ENCODE measurements around the gene KCNAB3.
A peak's percentile ranks its signal among the peaks of the same experiment; 100 is the strongest.

Gene KCNAB3

DNA sequence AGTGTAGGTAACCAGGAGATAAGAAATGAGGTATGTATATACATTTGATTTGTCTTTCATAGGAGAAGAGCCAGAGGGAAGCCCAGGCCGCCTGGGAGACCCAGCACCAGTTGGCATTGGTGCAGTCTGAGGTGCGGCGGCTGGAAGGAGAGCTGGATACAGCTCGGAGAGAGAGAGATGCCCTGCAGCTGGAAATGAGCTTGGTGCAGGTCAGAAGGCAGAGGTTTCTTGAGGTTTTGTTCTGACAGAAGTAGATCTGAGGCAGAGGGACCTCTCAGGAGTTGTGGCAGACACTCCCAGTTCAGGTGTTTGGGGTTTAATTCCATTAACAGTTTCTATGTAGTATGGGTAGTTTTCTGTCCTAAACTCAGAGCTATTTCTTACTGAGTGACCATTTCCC, 10.4 kb upstream of the KCNAB3 start:
- no peak for DNase-seq

DNA sequence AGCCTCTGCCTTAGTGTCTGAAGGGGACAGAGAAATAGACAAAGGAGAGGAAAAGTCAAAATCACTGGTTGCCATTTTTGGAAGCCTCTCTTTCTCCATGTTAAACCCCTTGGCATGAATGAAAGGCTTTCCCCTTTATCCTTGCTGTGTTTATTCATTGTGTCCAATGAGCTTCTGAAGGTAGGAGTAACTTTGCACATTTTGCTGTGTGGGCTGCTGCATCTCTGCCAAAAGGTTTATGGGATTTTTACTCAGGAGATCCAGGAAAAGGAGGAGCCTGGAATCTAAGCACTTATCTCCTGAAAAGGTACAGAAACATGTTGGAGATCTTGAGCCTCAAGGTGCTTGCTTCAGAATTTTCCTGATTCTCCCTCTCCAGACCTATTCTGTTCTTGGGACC, 6.2 kb upstream of the KCNAB3 start:
- no peak for DNase-seq

DNA sequence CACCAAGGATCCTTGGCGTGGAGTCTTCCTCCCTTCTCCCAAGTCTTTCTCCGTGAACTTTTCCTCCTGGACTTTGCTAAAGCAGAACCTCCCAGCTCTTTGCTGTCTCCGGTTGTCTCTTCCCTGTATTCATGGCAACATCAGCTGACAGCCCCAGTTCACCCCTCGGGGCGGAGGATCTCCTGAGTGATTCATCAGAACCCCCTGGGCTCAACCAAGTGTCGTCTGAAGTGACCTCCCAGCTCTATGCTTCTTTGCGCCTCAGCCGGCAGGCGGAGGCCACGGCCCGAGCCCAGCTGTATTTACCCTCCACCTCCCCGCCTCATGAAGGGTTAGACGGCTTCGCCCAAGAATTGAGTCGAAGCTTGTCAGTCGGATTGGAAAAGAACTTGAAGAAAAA, 3.3 kb upstream of the KCNAB3 start:
- peak; percentile 56 for DNase-seq

DNA sequence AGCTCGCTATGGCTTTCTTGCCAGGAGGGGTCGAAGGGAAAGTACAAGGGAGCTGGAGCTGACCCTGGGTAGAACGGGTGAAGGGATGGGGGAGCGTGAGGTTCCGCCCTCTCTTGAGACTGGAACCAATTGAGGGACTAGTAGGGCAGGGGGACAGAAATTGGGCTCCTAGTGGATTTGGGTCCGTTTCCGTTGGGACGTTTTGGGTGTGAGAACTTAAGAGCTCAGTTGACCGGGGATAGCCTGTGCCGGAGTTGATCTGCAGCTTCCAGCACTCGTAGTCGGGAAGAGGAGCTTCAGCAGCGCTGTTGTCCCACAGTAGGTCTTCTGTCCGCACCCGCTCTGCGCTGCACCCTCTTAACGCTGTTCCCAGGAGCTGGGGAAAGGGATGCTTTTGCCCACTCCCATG, 2.8 kb upstream of the KCNAB3 start:
- DNase-seq: peak; percentile 54

DNA sequence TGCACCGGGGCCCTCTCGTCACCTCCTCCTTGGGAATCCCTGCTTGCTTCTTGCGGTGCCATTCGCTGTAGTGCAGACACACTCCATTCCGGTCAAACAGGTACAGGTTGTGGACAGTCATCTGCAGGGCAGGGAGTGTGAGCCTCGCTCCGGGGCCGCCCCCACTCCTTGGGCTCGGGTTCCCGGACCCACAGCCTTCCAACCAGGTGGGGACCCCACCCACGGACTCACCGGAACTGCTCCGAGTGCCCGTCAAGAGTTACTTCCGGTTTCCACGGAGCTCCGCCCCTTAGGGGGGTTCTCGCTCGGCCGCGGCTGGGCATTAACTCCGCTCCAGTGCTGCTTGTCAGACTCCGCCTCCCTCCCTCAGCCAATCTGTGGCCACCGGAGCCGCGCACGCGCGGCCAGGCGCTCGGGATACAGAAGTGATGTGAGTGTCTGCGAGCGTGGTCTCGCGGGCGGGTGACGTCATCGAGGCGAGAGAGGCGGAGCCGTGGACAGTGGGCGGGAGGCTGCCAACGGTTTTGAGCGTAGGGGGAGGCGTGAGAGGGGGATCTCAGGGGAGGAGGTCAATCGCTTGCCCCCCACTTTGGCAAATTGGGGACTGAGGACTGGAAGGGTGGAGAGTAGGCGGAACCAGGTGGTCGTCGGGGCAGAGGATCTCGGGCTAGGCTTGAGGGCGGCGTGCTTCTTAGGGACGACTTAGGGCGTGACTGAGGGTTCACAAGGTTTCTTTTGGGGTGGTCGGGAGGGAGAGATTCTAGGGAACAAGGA, 2.2 kb upstream of the KCNAB3 start, which contains the start of the genes CNTROB and TRAPPC1:
TSS of gene CNTROB (plus strand) at position 498 of the 774 bp plus-strand sequence. CDS start 874 bp downstream, outside the sequence.
TSS of gene TRAPPC1 (minus strand) at position 238 of the 774 bp plus-strand sequence. CDS start at position 121, 117 bp downstream.
- DNase-seq: peak; percentile 100

DNA sequence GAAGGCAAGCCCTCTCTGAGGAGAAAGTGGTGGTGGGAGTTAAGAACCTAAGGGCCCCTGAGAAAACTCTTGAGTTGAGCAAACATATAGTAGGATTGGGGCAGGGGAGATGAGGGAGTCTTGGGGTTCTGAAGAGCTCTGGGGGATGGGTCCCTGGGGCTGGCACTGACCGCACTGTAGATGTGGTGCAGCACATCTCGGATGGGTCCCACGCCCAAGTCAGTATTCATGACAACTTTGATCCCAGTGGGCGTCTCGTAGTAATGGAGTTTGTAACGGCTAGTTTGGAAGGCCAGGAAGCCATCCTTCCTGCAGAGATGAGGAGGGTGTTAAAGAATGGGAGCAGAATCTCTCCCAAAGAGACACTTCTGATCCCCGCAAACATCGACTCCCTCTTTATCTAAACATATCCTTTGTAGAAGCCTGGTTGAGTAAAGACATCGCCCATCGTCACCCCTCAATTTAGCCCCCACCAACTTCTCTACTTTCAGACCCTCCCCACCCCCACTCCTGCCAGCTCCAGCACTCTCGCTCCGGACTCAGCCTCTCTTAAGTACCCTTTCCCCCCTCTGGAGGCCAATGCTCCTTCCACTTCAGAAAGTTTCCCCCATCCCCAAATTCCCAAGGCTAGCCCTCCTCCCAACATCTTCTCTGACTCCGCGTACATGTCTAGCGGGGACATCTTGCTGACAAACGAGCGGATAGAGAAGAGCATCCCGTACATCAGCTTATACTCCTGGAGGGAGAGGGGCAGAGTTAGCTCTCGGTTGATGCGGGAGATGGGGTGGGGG, 1.4 kb upstream of the KCNAB3 start:
- no peak for DNase-seq

DNA sequence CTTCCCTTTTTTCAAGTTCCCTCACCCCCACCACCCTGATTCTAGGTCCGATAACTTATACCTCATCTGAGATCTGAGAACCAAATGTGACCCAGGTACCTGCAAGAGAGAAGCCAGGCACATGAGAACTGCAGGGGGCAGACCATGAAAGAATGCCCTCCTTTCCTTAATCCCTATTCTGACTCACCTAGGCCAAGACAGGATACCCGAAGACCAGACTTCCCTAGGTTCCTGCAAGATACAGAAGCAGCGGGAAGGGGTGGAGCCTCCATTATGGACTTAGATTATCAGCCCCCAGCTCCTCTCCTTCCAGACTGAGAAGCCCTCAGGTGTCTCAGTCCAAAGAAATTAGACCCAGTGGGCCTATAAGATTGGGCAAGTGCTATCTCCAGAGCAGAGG, 2.1 kb downstream of the KCNAB3 start:
- no peak for DNase-seq

DNA sequence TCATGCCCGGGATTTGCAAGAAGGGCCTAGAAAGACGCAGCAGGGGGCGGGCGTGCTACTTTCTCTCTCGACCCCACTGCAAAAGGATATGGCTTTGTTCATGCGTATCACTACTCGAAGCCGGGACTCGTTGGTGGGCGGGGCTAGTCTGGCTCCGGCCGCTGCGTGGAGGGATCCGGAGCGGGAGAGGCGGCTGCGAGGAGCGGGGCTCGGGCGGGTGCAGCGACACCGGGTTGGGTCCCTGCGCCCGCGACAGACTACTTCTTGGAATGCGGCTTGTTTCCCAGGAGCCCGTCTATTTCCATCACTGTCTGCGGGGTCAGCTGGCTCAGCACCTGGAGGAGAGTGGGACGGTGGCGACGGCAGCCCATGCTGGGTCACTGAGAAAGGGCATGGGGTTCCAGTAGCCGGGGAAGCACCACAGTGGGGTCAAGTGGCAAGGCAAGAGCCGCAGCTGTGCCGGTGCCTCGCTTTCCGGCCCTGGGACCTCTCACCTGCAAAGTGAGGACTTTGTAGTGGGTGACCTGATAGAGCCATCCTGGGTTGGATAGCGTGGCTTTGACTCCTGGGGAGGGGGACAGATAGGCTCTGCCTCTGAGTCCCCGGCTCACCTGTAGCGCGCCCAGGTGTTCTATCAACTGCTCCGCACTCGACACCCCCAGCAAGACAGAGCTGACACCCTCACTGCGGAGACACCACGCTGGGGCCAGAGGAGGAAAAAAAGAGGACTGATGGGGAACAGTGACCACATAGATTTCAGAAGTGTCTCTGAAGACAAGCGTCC, 6.6 kb downstream of the KCNAB3 start:
- DNase-seq: peak; percentile 86

DNA sequence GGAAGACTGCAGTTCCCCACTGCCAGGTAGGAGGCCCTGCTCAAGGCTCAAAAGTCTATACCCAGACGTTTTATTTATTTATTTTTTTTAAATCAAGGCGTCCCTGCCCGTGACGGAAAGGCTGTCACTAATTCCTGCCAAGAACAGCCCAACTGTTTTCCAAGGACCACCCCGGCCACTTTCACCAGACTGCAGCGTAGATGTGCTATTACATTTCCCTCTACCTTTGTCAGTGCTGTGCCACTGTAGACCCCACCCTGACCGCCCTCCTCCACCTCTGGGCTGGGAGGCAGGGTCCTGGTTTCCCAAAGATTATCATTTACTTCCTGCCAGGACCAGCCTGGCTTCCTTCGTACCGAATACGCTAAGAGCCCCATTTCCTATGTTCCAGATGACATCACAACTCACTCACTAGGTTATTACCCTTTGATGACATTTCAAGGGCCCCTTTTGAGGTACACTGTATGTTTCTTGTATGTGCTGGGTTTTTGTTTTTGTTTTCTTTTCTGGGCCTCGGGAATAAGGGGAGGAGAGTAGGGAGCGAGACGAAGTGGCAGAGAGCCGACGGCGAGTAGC, 7.3 kb downstream of the KCNAB3 start:
- no peak for DNase-seq

DNA sequence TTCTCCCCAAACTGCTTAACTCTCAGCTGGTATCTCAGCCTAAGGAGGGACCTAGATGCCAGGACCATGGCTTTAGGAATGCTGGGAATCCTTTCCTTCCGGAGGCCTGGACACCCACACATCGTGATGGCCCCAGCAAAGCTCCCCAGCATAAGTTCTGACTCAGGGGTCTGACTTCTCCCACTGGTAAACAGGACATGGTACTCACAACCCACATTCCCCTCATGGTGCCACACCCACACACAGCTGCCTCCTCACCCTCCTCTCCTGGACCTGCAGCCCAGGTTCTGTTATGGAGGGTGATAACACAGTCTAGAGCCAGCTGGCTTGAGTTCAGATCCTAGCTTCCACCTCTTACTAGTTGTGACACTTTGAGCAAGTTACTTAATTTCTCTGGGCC, 12.8 kb downstream of the KCNAB3 start:
- DNase-seq: no peak

DNA sequence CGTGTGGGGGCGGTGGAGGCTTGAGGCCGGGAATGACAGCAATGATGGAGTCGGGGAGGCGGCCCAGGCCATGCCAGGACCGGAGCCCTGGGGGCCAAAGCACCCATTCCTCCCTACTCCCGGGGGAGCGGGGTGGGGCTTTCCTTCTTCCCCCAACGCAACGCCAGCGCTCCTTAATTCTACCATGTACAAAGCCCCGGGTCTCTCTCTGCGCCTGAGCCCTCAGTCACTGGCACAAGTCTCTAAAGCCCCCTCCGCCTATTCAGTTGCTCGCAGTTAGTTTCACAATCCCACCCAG, 13.3 kb downstream of the KCNAB3 start:
- no peak for DNase-seq

DNA sequence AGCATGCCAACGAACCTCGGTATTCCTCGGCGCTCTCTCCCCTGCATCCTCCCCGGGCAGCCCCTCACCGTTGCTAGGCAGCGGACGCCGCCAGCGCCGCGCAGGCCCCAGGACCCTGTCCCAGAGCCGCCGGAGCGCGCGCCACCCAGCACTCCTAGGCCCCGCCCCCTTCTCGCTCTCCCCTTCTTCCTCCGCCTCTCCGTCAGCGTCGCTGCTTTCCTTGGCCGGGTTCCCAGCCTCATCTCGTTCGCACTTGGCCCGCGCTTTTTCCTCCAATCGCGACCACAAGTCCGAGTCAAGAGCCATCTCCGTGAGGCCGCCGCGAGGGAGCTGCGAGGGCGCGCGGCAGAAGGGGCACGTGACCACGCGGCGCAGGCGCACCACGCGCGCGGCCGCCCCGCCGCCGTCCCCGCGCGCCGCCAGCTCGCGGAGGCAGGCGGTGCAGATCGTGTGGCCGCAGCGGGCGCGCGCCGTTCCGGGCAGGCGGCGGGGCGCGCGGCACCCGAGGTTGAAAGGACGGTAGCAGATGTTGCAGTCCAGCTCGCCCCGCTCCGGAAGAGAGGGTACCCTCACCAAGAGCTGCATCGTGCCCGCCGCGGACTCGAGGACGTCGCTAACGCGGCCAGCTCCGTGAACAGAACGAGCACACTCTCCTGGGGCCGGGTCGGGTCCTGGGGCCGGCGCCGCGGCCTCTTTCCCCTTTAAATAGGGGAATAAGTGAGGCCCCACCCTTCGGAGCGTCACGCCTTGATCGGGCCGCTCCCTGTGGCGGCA, 13.9 kb downstream of the KCNAB3 start, which contains the start of gene RNF227:
TSS of gene RNF227 (minus strand) at position 679 of the 774 bp plus-strand sequence. CDS start at position 585, 94 bp downstream.
- peak; percentile 92 for DNase-seq

DNA sequence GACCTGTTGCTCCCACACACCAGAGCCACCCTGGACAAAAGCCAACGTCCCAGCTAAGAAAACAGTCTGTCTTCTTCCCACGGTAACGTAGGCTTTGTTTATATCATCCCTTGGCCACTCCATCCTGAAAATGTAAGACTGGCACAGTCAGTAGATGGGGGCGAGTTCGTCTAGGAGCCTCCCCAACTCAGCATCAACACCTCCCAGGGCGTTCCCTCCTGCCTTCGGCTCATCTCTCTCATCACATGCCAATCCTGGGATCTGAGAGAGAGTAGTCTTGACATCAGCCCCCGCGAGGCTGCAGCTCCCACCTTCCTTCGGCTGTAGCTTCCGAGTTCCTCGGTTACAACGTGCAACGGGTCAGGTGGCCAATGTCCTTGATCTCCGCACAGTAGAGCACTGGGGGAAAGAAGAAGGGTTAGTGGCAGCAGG, 14.5 kb downstream of the KCNAB3 start:
- DNase-seq: no peak

DNA sequence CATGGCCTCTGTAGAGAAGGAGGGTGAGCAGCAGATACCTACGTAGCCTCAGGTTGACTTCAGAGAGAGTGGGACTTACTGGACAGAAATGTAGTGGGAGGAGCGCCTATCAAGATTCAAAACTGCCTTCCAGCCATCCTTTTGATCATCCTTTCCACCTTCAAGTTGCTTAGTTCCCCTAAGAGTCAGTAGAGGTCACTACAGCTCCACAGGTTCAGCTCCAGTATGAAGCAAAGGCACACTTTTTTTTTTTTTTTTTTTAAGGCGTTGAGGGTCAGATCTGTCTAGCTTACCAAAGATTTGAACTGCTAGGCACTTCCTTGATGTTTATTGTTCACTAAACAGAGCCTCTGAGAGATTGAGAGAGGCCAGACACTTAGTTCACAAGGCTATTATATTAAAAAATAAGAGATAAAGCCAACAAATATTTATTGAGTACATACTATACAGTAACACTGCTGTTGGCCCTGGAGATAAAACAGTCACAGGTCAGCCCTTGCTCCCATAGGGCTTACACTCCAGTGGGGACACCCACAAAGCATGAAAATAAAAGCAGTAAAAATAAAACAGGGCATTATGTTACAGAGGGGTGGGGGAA, 16.6 kb downstream of the KCNAB3 start:
- DNase-seq: no peak

DNA sequence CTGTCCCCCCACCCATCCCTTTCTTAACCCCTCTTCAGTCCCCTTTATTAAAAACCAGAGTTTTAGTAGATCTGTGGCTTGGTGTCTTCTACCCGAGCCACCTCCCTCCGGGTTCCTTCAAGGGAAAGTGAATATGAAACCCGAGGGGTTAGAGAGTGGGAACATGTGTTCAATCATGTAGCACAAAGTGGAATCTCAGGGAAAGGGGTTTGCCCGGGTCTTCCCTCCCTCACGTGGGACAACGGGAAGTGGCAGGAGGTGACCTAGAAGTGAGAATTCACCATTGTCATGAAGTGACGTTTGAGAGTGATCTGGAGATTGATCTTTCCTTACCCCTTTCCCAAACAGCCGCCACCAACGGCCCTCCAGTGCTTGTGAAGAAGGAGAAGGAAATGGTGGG, 18.5 kb downstream of the KCNAB3 start:
- DNase-seq: no peak

DNA sequence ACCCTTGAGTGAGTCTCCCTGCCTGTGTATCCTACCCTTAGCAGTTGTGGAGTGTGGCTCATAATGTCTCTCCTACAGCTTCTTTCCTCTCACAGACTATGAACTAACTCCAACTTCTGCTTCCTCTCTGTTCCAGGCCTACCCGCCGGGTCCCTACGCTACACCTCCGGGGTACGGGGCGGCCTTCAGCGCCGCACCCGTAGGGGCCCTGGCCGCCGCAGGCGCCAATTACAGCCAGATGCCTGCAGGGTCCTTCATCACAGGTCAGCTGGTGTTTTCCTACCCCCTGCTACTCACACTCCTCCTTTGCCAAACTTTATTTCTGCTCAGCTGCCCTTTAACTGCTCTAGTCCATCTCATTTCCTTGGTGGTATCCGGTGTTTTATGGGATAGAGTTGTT, 18.9 kb downstream of the KCNAB3 start:
- no peak for DNase-seq

DNA sequence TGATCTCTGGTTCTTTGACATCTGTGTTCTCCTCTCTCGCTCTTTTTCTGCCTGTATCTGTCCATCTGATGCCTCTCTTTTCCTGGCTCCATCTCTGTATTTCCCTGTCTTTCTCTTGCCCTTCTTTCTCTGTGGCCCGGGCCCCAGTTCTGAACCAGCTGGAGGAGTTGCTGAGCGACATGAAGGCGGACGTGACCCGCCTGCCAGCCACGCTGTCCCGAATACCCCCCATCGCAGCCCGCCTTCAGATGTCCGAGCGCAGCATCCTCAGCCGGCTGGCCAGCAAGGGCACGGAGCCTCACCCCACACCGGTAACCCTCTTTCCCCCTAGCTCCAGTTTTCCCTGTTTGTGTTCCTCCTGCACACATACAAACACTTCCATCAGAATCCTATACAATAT, 19.4 kb downstream of the KCNAB3 start:
- no peak for DNase-seq

DNA sequence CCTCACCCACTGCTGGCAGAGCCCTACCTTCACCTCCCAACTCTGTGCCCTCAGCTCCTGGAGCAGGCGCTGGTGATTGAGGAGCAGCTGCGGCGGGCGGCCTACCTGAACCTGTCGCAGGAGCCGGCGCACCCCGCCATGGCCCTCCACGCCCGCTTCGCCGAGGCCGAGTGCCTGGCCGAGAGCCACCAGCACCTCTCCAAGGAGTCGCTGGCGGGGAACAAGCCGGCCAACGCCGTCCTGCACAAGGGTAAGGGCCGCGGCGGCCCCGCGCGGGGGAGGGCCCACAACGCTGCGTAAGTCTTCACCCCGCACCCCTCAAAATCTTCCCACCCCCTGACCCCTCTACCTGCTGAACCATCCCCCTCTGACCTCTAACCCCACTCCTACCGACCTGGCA, 20.6 kb downstream of the KCNAB3 start:
- no peak for DNase-seq

DNA sequence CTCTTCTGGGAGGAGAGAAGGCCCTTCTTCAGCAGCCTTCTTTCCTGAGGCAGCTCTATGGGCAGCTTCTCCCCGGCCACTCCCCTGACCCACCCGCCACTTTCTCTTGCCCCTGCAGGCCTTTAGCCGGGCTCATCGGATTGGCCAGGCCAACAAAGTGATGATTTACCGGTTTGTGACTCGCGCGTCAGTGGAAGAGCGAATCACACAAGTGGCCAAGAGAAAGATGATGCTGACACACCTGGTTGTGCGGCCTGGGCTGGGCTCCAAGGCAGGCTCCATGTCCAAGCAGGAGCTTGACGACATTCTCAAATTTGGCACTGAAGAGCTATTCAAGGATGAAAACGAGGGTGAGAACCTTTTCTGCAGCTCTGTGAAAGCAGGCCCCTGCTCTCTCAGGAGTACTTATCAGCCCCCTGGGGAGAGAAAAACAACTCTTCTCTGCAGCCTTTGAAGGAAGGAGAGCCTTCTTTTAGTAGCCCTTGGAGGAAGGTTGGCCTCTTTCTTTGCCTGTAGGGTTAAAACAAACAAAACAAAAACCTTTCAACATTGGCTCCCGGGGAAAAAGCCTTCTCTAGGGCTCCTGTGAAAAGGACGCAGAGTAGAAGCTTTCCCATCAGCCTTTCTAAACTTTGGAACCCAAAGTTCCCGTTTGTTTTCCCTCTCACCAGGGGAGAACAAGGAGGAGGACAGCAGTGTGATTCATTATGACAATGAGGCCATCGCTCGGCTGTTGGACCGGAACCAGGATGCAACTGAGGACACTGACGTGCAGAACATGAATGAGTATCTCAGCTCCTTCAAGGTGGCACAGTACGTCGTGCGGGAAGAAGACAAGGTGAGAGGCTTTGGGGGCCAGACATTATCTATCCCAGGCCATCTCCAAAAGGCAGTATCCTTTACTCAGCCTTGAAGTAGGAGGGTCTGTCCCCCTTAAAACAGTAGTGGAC, 26.2 kb downstream of the KCNAB3 start:
- no peak for DNase-seq

DNA sequence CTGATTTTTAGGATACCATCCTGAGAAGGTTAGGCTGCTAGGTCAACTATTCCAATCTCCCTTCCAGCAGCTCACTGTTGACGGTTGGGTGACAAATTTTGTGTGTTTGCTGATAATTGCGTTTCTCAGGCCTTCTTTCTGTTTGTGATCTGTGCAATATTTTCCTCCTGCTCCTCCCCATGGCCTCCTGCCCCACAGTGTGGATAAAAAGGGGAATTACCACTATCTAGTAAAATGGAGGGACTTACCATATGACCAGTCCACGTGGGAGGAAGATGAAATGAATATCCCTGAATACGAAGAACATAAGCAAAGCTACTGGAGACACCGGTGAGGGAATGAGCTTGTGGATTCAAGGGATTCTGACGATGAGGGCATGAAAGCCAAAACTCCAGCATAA, 31.9 kb downstream of the KCNAB3 start:
- no peak for DNase-seq

DNA sequence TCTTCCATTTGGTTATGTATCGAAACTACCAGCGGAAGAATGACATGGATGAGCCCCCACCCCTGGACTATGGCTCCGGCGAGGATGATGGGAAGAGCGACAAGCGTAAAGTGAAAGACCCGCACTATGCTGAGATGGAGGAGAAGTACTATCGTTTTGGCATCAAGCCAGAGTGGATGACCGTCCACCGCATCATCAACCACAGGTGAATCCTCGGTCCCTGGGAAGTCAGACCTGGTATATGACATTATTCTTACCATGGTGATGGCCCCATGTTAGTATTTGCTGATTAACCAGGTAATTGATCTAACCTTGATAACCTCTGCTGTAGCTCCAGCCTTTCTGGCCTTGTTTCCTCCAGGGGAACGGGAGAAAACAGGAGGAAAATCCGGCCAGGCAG, 32.6 kb downstream of the KCNAB3 start:
- no peak for DNase-seq
